ENCODE data around the gene HPD.

The HPD gene

DNA sequence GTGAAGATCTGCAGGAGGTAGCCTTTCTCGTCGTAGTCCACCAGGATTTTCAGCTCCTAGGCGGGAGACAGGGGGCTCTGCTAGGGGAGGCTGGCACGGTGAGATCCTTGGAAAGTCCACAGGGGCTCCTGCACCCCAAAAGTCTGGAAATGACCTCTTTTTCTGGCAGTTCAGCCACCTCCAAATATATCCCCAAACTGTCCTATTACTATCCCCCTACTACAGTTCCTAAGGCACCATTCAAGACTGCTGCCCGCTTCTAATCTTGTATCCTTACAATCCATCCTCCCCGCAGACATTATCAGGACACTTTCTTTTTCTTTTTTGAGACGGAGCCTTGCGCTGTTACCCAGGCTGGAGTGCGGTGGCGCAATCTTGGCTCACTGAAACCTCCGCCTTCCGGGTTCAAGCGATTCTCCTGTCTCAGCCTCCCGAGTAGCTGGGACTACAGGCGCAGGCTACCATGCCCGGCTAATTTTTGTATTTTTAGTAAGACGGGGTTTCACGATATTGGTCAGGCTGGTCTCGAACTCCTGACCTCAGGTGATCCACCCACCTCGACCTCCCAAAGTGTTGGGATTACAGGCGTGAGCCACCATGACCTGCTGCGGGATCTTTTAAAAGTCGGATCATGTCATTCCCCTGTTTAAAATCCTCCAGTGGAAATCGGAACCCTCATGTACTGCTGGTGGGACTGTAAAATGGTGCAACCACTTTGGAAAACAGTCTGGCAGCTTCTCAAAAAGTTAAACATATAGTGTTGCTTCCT lies 18.5 kb downstream of the HPD start:
- CTCF ChIA-PET: interaction anchor here (1.2 to 4.2 kb wide), 5 partner anchors 14 to 48 kb away, joined by 4 to 28 read pairs (median 6); partner anchors contain the start of genes PSMD9 and RHOF
- no peak for DNase-seq
- Histone ChIP-seq H3K4me3 (ENCODE audit: control insufficient read depth in 1 of 7, extremely low read depth in 1 of 7, insufficient read depth in 4 of 7, low read depth in 2 of 7, low read length in 6 of 7) (peak overlapping the region; percentile 35 to 89 (median 83)), H3K27ac (ENCODE audit: insufficient read depth in 1 of 2, low read depth in 1 of 2, low read length in 2 of 2, poor library complexity in 1 of 2, severe bottlenecking in 2 of 2) (peak overlapping the region in 1 of 2 experiments; percentile 77), H3K9me3 (ENCODE audit: control extremely low read depth in 1 of 5, control insufficient read depth in 4 of 5, insufficient read depth in 2 of 5, low read depth in 1 of 5, low read length in 4 of 5) (no peaks in the 10 kb centered on the region), H3K27me3 (replicated peaks in 2 of 5; ENCODE audit: control insufficient read depth in 4 of 5, insufficient read depth in 5 of 5, low read length in 4 of 5) (no peaks in the 10 kb centered on the region), H3K36me3 (ENCODE audit: control insufficient read depth in 4 of 4, insufficient read depth in 4 of 4, low read length in 3 of 4) (no peaks in the 10 kb centered on the region), H3K4me1 (ENCODE audit: control extremely low read depth in 1 of 4, control insufficient read depth in 4 of 4, insufficient read depth in 4 of 4, low read length in 3 of 4) (peaks cover 0 to 12% (median 10%) of the 10 kb centered on the region in 4 experiments)
- POLR2A ChIA-PET: no interaction called here
- WGBS (ENCODE audit: insufficient coverage): 68% methylated on average over 17 of the region's 24 CpGs

DNA sequence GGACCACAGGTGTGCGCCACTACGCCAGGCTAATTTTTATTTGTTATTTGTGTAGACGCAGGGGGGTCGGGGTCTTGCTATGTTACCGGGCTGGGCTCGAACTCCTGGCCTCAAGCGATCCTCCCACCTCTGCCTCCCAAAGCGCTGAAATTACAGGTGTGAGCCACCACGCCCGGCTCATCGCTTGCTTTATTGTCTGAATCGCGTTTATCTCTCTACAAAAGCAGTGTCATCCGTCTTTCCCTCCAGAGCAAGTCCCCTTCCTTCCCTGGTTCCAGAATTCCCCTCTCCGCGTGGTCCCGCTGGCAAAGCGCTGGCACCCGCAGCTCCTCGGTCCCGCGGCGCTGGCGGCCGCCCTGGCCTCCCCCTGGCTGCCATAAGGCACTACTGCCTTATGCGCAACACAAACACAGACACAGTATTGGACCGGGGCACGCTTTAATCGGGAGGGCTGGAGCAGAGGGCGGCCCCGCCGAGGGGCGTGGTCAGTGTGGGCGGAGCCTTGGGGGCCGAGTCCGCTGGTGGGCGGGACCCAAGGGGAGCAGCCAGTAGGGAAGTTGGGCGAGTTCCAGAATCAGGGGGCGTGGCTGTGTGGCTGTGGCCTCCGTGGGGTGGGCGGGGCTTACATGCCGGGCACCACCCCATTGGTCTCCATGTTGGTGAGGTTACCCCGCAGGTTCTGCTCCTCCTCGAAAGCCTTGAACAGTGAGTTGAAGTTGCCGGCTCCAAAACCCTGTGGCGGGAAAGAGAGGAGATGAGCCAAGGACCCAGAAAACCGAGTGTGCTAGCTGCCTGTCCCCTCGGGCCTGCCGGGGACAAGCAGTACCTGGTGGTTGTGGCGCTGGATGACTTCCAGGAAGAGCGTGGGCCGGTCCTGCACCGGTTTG lies 19.3 kb downstream of the HPD start:
- DNase-seq: peak; percentile 96 to 99 (median 98)
- peaks cover 0 to 12% (median 10%) of the 10 kb centered on the region in 4 experiments for H3K4me1 ChIP-seq (ENCODE audit: control extremely low read depth in 1 of 4, control insufficient read depth in 4 of 4, insufficient read depth in 4 of 4, low read length in 3 of 4)
- ChIA-PET CTCF (interaction anchor here (1.0 to 4.2 kb wide), 9 partner anchors 11 to 49 kb away, joined by 3 to 28 read pairs (median 4); partner anchors contain the start of genes PSMD9 and RHOF), POLR2A (interaction anchor here (0.6 kb wide), 1 partner anchor 111 kb away, joined by 10 read pairs; no protein-coding TSS in a partner anchor)
- H3K9me3 ChIP-seq (ENCODE audit: control extremely low read depth in 1 of 5, control insufficient read depth in 4 of 5, insufficient read depth in 2 of 5, low read depth in 1 of 5, low read length in 4 of 5): no peaks in the 10 kb centered on the region
- H3K27me3 ChIP-seq (replicated peaks in 2 of 5; ENCODE audit: control insufficient read depth in 4 of 5, insufficient read depth in 5 of 5, low read length in 4 of 5): no peaks in the 10 kb centered on the region
- 9% methylated on average over 49 of the region's 53 CpGs for WGBS (ENCODE audit: insufficient coverage)
- peak overlapping the region in 1 of 2 experiments; percentile 77 for H3K27ac ChIP-seq (ENCODE audit: insufficient read depth in 1 of 2, low read depth in 1 of 2, low read length in 2 of 2, poor library complexity in 1 of 2, severe bottlenecking in 2 of 2)
- H3K4me3 ChIP-seq (ENCODE audit: control insufficient read depth in 1 of 7, extremely low read depth in 1 of 7, insufficient read depth in 4 of 7, low read depth in 2 of 7, low read length in 6 of 7): peak overlapping the region; percentile 35 to 89 (median 83)
- no peaks in the 10 kb centered on the region for H3K36me3 ChIP-seq (ENCODE audit: control insufficient read depth in 4 of 4, insufficient read depth in 4 of 4, low read length in 3 of 4)

DNA sequence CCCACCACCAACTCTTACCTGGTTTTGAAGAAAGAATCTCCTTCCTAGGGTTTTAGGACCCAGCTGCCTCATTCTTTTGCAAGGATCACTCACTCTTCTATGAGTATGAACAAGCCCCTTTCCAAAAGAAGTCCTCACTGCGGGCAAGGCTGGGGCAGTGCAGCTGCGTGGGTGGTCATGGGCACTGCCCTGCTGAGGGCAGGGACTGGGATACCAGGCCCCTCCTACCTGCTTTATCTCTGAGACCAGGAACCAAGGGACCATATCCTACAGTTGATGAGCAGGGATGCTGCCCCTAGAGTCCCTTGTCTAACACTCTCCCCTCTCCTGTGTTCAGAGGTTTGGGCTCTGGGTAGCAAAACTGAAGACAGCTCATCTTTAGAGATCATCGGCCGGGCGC lies 20.5 kb downstream of the HPD start:
- H3K4me1 ChIP-seq (ENCODE audit: control extremely low read depth in 1 of 4, control insufficient read depth in 4 of 4, insufficient read depth in 4 of 4, low read length in 3 of 4): peaks cover 0 to 12% (median 10%) of the 10 kb centered on the region in 4 experiments
- no peak overlapping the region for H3K4me3 ChIP-seq (ENCODE audit: control insufficient read depth in 1 of 7, extremely low read depth in 1 of 7, insufficient read depth in 4 of 7, low read depth in 2 of 7, low read length in 6 of 7)
- H3K9me3 ChIP-seq (ENCODE audit: control extremely low read depth in 1 of 5, control insufficient read depth in 4 of 5, insufficient read depth in 2 of 5, low read depth in 1 of 5, low read length in 4 of 5): no peaks in the 10 kb centered on the region
- H3K36me3 ChIP-seq (ENCODE audit: control insufficient read depth in 4 of 4, insufficient read depth in 4 of 4, low read length in 3 of 4): no peaks in the 10 kb centered on the region
- no peak overlapping the region for H3K27ac ChIP-seq (ENCODE audit: insufficient read depth in 1 of 2, low read depth in 1 of 2, low read length in 2 of 2, poor library complexity in 1 of 2, severe bottlenecking in 2 of 2)
- 95% methylated on average over 2 of the region's 5 CpGs for whole genome bisulfite sequencing (ENCODE audit: insufficient coverage)
- no peak for DNase-seq
- no peaks in the 10 kb centered on the region for H3K27me3 ChIP-seq (replicated peaks in 2 of 5; ENCODE audit: control insufficient read depth in 4 of 5, insufficient read depth in 5 of 5, low read length in 4 of 5)
- CTCF ChIA-PET: interaction anchor here (0.6 to 4.2 kb wide), 14 partner anchors 10 to 125 kb away, joined by 3 to 28 read pairs (median 4); partner anchors contain the start of genes PSMD9 and RHOF
- POLR2A ChIA-PET: interaction anchor here (0.6 kb wide), 2 partner anchors 43 to 113 kb away, joined by 3 to 10 read pairs; no protein-coding TSS in a partner anchor

GRCh38 chr12:121837680-121838079 lies 21.0 kb downstream of the HPD start:
- Histone ChIP-seq H3K4me3 (ENCODE audit: control insufficient read depth in 1 of 7, extremely low read depth in 1 of 7, insufficient read depth in 4 of 7, low read depth in 2 of 7, low read length in 6 of 7) (no peak overlapping the region), H3K27ac (ENCODE audit: insufficient read depth in 1 of 2, low read depth in 1 of 2, low read length in 2 of 2, poor library complexity in 1 of 2, severe bottlenecking in 2 of 2) (no peak overlapping the region), H3K27me3 (replicated peaks in 2 of 5; ENCODE audit: control insufficient read depth in 4 of 5, insufficient read depth in 5 of 5, low read length in 4 of 5) (no peaks in the 10 kb centered on the region), H3K36me3 (ENCODE audit: control insufficient read depth in 4 of 4, insufficient read depth in 4 of 4, low read length in 3 of 4) (no peaks in the 10 kb centered on the region), H3K9me3 (ENCODE audit: control extremely low read depth in 1 of 5, control insufficient read depth in 4 of 5, insufficient read depth in 2 of 5, low read depth in 1 of 5, low read length in 4 of 5) (no peaks in the 10 kb centered on the region), H3K4me1 (ENCODE audit: control extremely low read depth in 1 of 4, control insufficient read depth in 4 of 4, insufficient read depth in 4 of 4, low read length in 3 of 4) (peaks cover 0 to 12% (median 10%) of the 10 kb centered on the region in 4 experiments)
- ChIA-PET CTCF (interaction anchor here (0.6 to 4.2 kb wide), 14 partner anchors 9 to 126 kb away, joined by 3 to 28 read pairs (median 4); partner anchors contain the start of genes PSMD9 and RHOF), POLR2A (no interaction called here)
- WGBS (ENCODE audit: insufficient coverage): 100% methylated on average over 4 of the region's 4 CpGs
- DNase-seq: no peak

DNA sequence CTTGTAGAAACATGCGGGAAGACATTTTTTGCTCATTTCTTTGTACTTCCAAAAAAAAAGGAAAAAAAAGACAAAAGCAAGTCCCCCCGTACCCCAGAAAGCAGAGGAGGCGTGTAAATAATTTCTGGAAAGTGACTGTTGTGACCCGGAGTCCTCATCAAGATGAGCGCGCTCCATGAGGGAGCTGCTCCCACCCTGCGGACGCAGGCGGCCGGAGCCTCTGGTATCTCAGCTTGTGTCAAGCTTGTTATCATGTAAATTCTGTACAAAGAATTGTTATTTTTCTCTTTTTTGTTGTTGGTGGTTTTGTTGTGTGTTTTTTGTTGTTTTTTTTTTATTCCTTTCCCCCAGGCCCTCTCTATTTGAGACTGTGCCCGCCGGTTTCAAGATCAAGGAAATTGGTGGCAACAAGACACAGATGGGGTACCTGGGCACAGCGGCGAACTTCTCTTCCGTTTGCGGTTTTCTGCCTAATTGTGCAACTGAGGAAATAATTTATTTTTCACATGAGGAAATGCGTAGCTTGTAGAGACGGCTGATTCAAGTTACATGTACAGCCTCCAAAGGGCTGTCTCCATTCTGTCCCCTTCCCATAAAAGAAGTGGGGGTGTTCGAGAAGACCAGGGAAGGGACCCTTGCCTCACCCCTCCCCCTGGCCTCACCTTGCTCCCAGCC lies 27.0 kb downstream of the HPD start:
- POLR2A ChIA-PET: no interaction called here
- Histone ChIP-seq H3K4me1 (ENCODE audit: control extremely low read depth in 1 of 4, control insufficient read depth in 4 of 4, insufficient read depth in 4 of 4, low read length in 3 of 4) (no peaks in the 10 kb centered on the region), H3K27ac (ENCODE audit: insufficient read depth in 1 of 2, low read depth in 1 of 2, low read length in 2 of 2, poor library complexity in 1 of 2, severe bottlenecking in 2 of 2) (no peak overlapping the region), H3K27me3 (replicated peaks in 2 of 5; ENCODE audit: control insufficient read depth in 4 of 5, insufficient read depth in 5 of 5, low read length in 4 of 5) (no peaks in the 10 kb centered on the region), H3K36me3 (ENCODE audit: control insufficient read depth in 4 of 4, insufficient read depth in 4 of 4, low read length in 3 of 4) (peaks cover 3 to 56% (median 47%) of the 10 kb centered on the region in 4 experiments), H3K9me3 (ENCODE audit: control extremely low read depth in 1 of 5, control insufficient read depth in 4 of 5, insufficient read depth in 2 of 5, low read depth in 1 of 5, low read length in 4 of 5) (no peaks in the 10 kb centered on the region), H3K4me3 (ENCODE audit: control insufficient read depth in 1 of 7, extremely low read depth in 1 of 7, insufficient read depth in 4 of 7, low read depth in 2 of 7, low read length in 6 of 7) (no peak overlapping the region)
- 99% methylated on average over 12 of the region's 19 CpGs for WGBS (ENCODE audit: insufficient coverage)
- no peak for DNase-seq
- CTCF ChIA-PET: interaction anchor here (1.0 kb wide), 1 partner anchor 11 kb away, joined by 3 read pairs; no protein-coding TSS in a partner anchor

DNA sequence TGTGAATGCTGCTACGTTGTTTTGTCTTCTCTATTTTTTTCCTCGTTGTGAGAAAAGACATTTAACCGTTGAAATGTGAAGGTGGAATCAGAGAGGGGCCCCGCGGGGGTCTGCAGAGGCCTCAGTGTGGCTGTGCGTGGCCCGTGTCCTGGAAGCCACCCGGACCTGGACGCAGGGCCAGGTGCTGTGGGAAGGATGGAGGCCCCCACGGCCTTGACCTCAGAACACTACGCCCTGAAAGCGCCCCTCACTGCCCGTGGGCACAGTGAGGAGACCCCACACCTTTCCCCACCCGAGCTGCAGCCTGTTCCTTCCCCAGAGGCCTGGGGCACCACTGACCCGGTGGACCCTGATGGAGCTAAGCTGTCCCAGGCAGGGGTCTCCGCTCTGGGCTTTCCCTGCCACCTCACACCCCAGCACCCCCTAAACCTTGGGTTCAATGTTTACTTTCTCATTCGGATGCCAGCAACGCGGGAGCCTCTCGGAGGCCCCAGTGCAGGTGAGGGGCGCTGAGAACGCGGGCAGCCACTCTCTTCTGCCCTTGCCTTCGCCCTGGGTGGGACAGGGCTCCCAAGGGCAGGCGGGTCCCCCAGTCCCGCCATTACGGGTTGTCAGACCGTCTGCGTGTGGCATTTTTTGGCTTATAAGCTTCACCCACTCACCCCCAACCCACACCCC lies 27.9 kb downstream of the HPD start:
- H3K27ac ChIP-seq (ENCODE audit: insufficient read depth in 1 of 2, low read depth in 1 of 2, low read length in 2 of 2, poor library complexity in 1 of 2, severe bottlenecking in 2 of 2): no peak overlapping the region
- peaks cover 3 to 66% (median 52%) of the 10 kb centered on the region in 4 experiments for H3K36me3 ChIP-seq (ENCODE audit: control insufficient read depth in 4 of 4, insufficient read depth in 4 of 4, low read length in 3 of 4)
- no peaks in the 10 kb centered on the region for H3K4me1 ChIP-seq (ENCODE audit: control extremely low read depth in 1 of 4, control insufficient read depth in 4 of 4, insufficient read depth in 4 of 4, low read length in 3 of 4)
- no peaks in the 10 kb centered on the region for H3K27me3 ChIP-seq (replicated peaks in 2 of 5; ENCODE audit: control insufficient read depth in 4 of 5, insufficient read depth in 5 of 5, low read length in 4 of 5)
- WGBS (ENCODE audit: insufficient coverage): 96% methylated on average over 25 of the region's 29 CpGs
- ChIA-PET POLR2A (no interaction called here), CTCF (interaction anchor here (1.0 kb wide), 1 partner anchor 12 kb away, joined by 3 read pairs; no protein-coding TSS in a partner anchor)
- no peak for DNase-seq
- no peak overlapping the region for H3K4me3 ChIP-seq (ENCODE audit: control insufficient read depth in 1 of 7, extremely low read depth in 1 of 7, insufficient read depth in 4 of 7, low read depth in 2 of 7, low read length in 6 of 7)
- H3K9me3 ChIP-seq (ENCODE audit: control extremely low read depth in 1 of 5, control insufficient read depth in 4 of 5, insufficient read depth in 2 of 5, low read depth in 1 of 5, low read length in 4 of 5): no peaks in the 10 kb centered on the region
